Neuronal stem cell (in vitro differentiated cells): ENCODE data around the gene ZDHHC9. TPM values are rescaled to one million over a fixed set of nuclear protein-coding genes. Genes with fewer than 3 reads are reported as not detected.

Experiments used
- DNase-seq: peaks from one replicate; pipeline ENCODE4 v3.0.0-alpha.2; 2013; ENCODE audit warnings: low spot score
- H2AFZ ChIP-seq: one replicate; pipeline ENCODE4 v1.6.1; 2013; ENCODE audit warnings: mild to moderate bottlenecking, low read length, inconsistent platforms
- H2AK5ac ChIP-seq: 2 replicates; pipeline ENCODE4 v1.6.1; 2013; ENCODE audit warnings: low read depth, mild to moderate bottlenecking, inconsistent platforms, low read length, moderate library complexity, mixed read lengths
- H2BK120ac ChIP-seq: 2 replicates; pipeline ENCODE4 v1.6.1; 2013; ENCODE audit warnings: low read depth, mild to moderate bottlenecking, inconsistent platforms, low read length, moderate library complexity, mixed read lengths
- H2BK12ac ChIP-seq: one replicate; pipeline ENCODE4 v1.6.1; 2013; ENCODE audit warnings: low read length, inconsistent platforms
- H2BK15ac ChIP-seq: 2 replicates; pipeline ENCODE4 v1.6.1; 2013; ENCODE audit warnings: mild to moderate bottlenecking, low read length, inconsistent platforms, mixed read lengths
- H2BK5ac ChIP-seq: one replicate; pipeline ENCODE4 v1.6.1; 2013; ENCODE audit warnings: inconsistent platforms, mild to moderate bottlenecking, low read length, moderate library complexity
- H3K14ac ChIP-seq: one replicate; pipeline ENCODE4 v1.6.1; 2013; ENCODE audit warnings: low read length, inconsistent platforms
- H3K18ac ChIP-seq: 2 replicates; pipeline ENCODE4 v1.6.1; 2013; ENCODE audit warnings: low read length, inconsistent platforms
- H3K23ac ChIP-seq: 2 replicates; pipeline ENCODE4 v1.6.1; 2013; ENCODE audit warnings: low read depth, mild to moderate bottlenecking, mixed read lengths, low read length, inconsistent platforms; ENCODE audit not compliant: poor library complexity
- H3K27ac ChIP-seq: replicated peaks from 3 replicates; pipeline ENCODE4 v1.5.1; 2013; ENCODE audit warnings: low read length, inconsistent platforms
- H3K27me3 ChIP-seq, 3 experiments: 2 replicates each; pipeline ENCODE4 v1.6.1; 2013; ENCODE audit warnings: low read length in 3 of 3, mild to moderate bottlenecking in 2 of 3, inconsistent platforms in 1 of 3, low read depth in 1 of 3, mixed read lengths in 1 of 3, moderate library complexity in 1 of 3; ENCODE audit not compliant: control insufficient read depth in 3 of 3, insufficient read depth in 3 of 3
- H3K36me3 ChIP-seq, 2 donors: replicated peaks in 1 of 2; 2 replicates each; pipeline ENCODE4 v1.6.1; 2013; ENCODE audit warnings: low read length in 2 of 2; ENCODE audit not compliant: control insufficient read depth in 2 of 2, insufficient read depth in 2 of 2
- H3K4ac ChIP-seq: 2 replicates; pipeline ENCODE4 v1.6.1; 2013; ENCODE audit warnings: inconsistent platforms, mild to moderate bottlenecking, low read length, moderate library complexity
- H3K4me1 ChIP-seq, 2 donors: 1 replicate in 1 of 2; 2 replicates in 1 of 2; pipeline ENCODE4 v1.6.1; 2013; ENCODE audit warnings: low read length in 2 of 2, low read depth in 1 of 2; ENCODE audit not compliant: control insufficient read depth in 2 of 2, insufficient read depth in 1 of 2
- H3K4me2 ChIP-seq: one replicate; pipeline ENCODE4 v1.6.1; 2013; ENCODE audit warnings: mild to moderate bottlenecking, low read length, inconsistent platforms; ENCODE audit not compliant: insufficient read depth, poor library complexity, severe bottlenecking
- H3K4me3 ChIP-seq, 2 donors: 2 replicates each; pipeline ENCODE4 v1.5.1; 2013; ENCODE audit warnings: low read length in 2 of 2, mild to moderate bottlenecking in 2 of 2, inconsistent platforms in 1 of 2, moderate library complexity in 1 of 2
- H3K79me1 ChIP-seq: one replicate; pipeline ENCODE4 v1.6.1; 2013; ENCODE audit warnings: low read depth, mild to moderate bottlenecking, inconsistent platforms, low read length, moderate library complexity
- H3K9ac ChIP-seq: one replicate; pipeline ENCODE4 v1.6.1; 2013; ENCODE audit warnings: mild to moderate bottlenecking, low read depth, low read length, inconsistent platforms; ENCODE audit not compliant: poor library complexity
- H3K9me3 ChIP-seq, 2 donors: replicated peaks in 1 of 2; 2 replicates each; pipeline versions ENCODE3 to v1.6.1; 2013; ENCODE audit warnings: low read length in 2 of 2, mild to moderate bottlenecking in 2 of 2, inconsistent platforms in 1 of 2, low read depth in 1 of 2, mixed read lengths in 1 of 2, moderate library complexity in 1 of 2; ENCODE audit not compliant: control insufficient read depth in 2 of 2, insufficient read depth in 1 of 2
- H4K8ac ChIP-seq: one replicate; pipeline ENCODE4 v1.6.1; 2013; ENCODE audit warnings: low read depth, mild to moderate bottlenecking, inconsistent platforms, low read length, moderate library complexity
- H4K91ac ChIP-seq: one replicate; pipeline ENCODE4 v1.6.1; 2013; ENCODE audit warnings: low read length, low read depth, mild to moderate bottlenecking, inconsistent platforms; ENCODE audit not compliant: poor library complexity
- WGBS, 2 donors: extraction: QIAGEN DNeasy Blood & Tissue Kit; methylation state at CpG; one replicate each; pipeline ENCODE4 v1.1.7; 2013; ENCODE audit warnings: missing lambda C conversion rate in 2 of 2, mixed read lengths in 1 of 2; ENCODE audit not compliant: insufficient read length in 2 of 2, insufficient replicate concordance in 1 of 2; ENCODE audit errors: extremely low coverage in 2 of 2; 5-methylcytosine and 5-hydroxymethylcytosine counted together
- small RNA-seq: library from polyadenylated mRNA; stranded (forward); fragments of <200 nt; extraction: miRNeasy Mini kit (QIAGEN cat#:217004); gene quantifications from one replicate; pipeline ENCODE3, GENCODE V24; 2013; ENCODE audit not compliant: insufficient read depth

Gene ZDHHC9

DNA sequence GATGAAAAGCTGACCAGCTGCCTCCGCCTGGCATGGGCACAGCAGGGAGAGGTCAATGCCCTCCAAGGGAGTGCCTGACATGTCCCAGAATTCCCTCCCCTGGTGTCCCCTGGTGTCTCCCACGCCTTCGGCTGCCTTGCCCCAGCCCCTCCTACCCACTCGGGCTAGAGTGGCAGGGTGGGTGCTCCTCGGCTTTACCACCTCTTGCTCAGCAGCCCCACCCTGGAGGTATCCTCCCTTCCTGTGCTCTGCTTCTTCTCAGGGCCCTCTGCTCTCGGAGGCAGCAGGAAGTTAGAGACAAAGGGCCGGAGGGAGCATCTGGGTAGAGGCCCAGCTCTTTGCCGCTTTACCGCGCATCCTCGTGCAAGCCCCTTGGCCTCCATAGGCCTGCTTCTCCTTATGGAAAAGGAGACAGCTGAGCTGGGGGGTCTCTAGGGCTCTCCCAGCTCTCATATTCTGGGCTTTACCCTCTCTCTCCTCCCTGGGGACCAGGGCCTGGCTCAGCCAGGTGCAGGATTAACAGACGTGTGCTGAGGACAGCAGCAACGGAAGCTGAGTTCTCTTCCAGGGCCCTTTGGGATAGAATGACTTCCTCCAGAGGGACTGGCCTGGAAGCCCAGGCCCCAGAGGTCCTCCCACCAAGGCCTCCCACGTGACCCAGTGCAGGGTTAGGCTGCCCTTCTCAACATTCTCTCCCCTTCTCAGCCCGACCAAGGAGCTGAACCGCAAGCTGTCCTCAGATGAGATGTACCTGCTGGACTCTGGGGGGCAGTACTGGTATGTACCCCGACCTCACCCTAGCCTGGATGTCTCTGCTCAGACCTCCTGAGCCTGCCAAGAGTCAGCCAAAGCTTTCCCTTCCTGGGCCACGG lies 87.7 kb downstream of the ZDHHC9 start:
- Histone ChIP-seq H3K27me3 (peaks cover 0 to 3% (median 0%) of the 10 kb centered on the region in 3 experiments), H3K9ac (no peak overlapping the region), H3K4ac (no peak overlapping the region), H3K23ac (no peak overlapping the region), H3K18ac (peak overlapping the region; percentile 38), H2AFZ (peak overlapping the region; percentile 77), H2BK5ac (no peak overlapping the region), H3K36me3 (no peaks in the 10 kb centered on the region), H3K27ac (no peak overlapping the region), H3K4me2 (no peak overlapping the region), H2AK5ac (peak overlapping the region; percentile 88), H3K14ac (no peak overlapping the region), H3K79me1 (no peaks in the 10 kb centered on the region), H2BK120ac (no peak overlapping the region), H2BK15ac (no peak overlapping the region), H4K8ac (peak overlapping the region; percentile 65), H3K4me3 (no peak overlapping the region), H2BK12ac (peak overlapping the region; percentile 22), H4K91ac (no peak overlapping the region), H3K4me1 (peaks cover 2 to 3% of the 10 kb centered on the region in 2 donors), H3K9me3 (no peaks in the 10 kb centered on the region)
- no peak for DNase-seq
- no CpG with 5 or more reads among the region's 18 CpGs for WGBS, 2 donors

GRCh38 chrX:129754056-129755024 lies 89.3 kb downstream of the ZDHHC9 start:
- H4K91ac ChIP-seq: no peak overlapping the region
- no peak overlapping the region for H3K27ac ChIP-seq
- H3K18ac ChIP-seq: peak overlapping the region; percentile 38
- H3K36me3 ChIP-seq: no peaks in the 10 kb centered on the region
- no peaks in the 10 kb centered on the region for H3K79me1 ChIP-seq
- peak; percentile 21 for DNase-seq
- no peak overlapping the region for H4K8ac ChIP-seq
- H3K4me1 ChIP-seq: peaks cover 0 to under 1% of the 10 kb centered on the region in 2 donors
- H2BK120ac ChIP-seq: no peak overlapping the region
- H3K4ac ChIP-seq: no peak overlapping the region
- H2BK15ac ChIP-seq: no peak overlapping the region
- H3K14ac ChIP-seq: no peak overlapping the region
- H2AFZ ChIP-seq: peak overlapping the region; percentile 17
- H3K4me3 ChIP-seq: no peak overlapping the region
- no CpG with 5 or more reads among the region's 22 CpGs for WGBS, 2 donors
- no peak overlapping the region for H3K9ac ChIP-seq
- H3K27me3 ChIP-seq: no peaks in the 10 kb centered on the region
- H3K4me2 ChIP-seq: no peak overlapping the region
- H3K23ac ChIP-seq: no peak overlapping the region
- no peak overlapping the region for H2BK5ac ChIP-seq
- H3K9me3 ChIP-seq: no peaks in the 10 kb centered on the region
- H2BK12ac ChIP-seq: no peak overlapping the region
- H2AK5ac ChIP-seq: no peak overlapping the region

Small RNAs within 50 kb of the gene (small RNA-seq; reads per million reads assigned to genes)
- gene RF00017: not detected
